HCT116 (cell line): ENCODE measurements around the gene B4GALNT4. TPM values are rescaled to one million over a fixed set of nuclear protein-coding genes. Genes with fewer than 3 reads are reported as not detected.

Source experiments
- ATAC-seq: fragments of 200-7000 bp; cut with Tn5 transposase; 2 replicates; pipeline ENCODE4 v1.9.1; 2020; ENCODE audit warnings: mild to moderate bottlenecking, moderate library complexity
- BruUV-seq: library from RNA; stranded (reverse); fragments of 400-500 nt; replicated peaks from 2 replicates; lab custom pipeline; 2021; lab: Mats Ljungman, UMichigan
- CTCF ChIA-PET: fragments of 300-600 bp; sonication (Branson Sonifier 250); formaldehyde crosslinking; loops from one replicate; lab custom pipeline; 2021; ENCODE audit warnings: antibody characterized with exemption; lab: Charles Lee
- POLR2A ChIA-PET: fragments of 300-600, 350-600 bp; sonication (Branson Sonifier 250); formaldehyde crosslinking; loops from one replicate; lab custom pipeline; 2021; ENCODE audit warnings: antibody characterized with exemption; lab: Charles Lee
- RAD21 ChIA-PET, 2 experiments: fragments of 300-600 bp; sonication (Branson Sonifier 250); formaldehyde crosslinking; loops; one replicate each; lab custom pipeline; 2023; ENCODE audit warnings: low total read pairs in 2 of 2; ENCODE audit not compliant: uncharacterized antibody in 2 of 2, unreplicated experiment in 2 of 2, low non-redundant PET in 1 of 2; lab: Charles Lee
- DNase-seq: peaks from one replicate; pipeline ENCODE4 v3.0.0-alpha.2; 2010; ENCODE audit warnings: low read depth, low spot score
- H2AFZ ChIP-seq: fragments of 200-600 bp; shearing (Covaris generic), sonication (generic); 2 replicates; pipeline ENCODE4 v1.6.1; 2017; ENCODE audit warnings: low read depth, mixed run types, mixed read lengths, antibody characterized with exemption, low read length; ENCODE audit not compliant: poor library complexity, severe bottlenecking
- H3K27ac ChIP-seq: 2 replicates; pipeline ENCODE4 v1.5.1; 2012; ENCODE audit warnings: low read depth, low read length
- H3K27me3 ChIP-seq: fragments of 200-600 bp; sonication (generic); 2 replicates; pipeline ENCODE4 v1.6.1; 2016; ENCODE audit warnings: mixed run types, low read length, mixed read lengths; ENCODE audit not compliant: insufficient read depth
- H3K36me3 ChIP-seq, 2 experiments: fragments of 200-500 bp in 1 of 2; fragments of 200-600 bp in 1 of 2; sonication (Bioruptor generic) in 1 of 2; sonication (generic) in 1 of 2; 2 replicates each; pipeline versions ENCODE4 v1.5.1 to v1.6.1; 2014 to 2016; ENCODE audit warnings: low read length in 2 of 2, inconsistent platforms in 1 of 2, mixed read lengths in 1 of 2, mixed run types in 1 of 2; ENCODE audit not compliant: insufficient read depth in 2 of 2, control insufficient read depth in 1 of 2
- H3K4me1 ChIP-seq, 2 experiments: fragments of 200-600 bp in 1 of 2; sonication (generic) in 1 of 2; 2 replicates each; pipeline versions ENCODE4 v1.5.1 to v1.6.1; 2012 to 2017; ENCODE audit warnings: low read length in 2 of 2, inconsistent platforms in 1 of 2, mild to moderate bottlenecking in 1 of 2, mixed read lengths in 1 of 2, mixed run types in 1 of 2, moderate library complexity in 1 of 2; ENCODE audit not compliant: insufficient read depth in 2 of 2, control insufficient read depth in 1 of 2
- H3K4me2 ChIP-seq: fragments of 200-600 bp; sonication (generic); 2 replicates; pipeline ENCODE4 v1.6.1; 2017; ENCODE audit warnings: mixed run types, low read length, mixed read lengths
- H3K4me3 ChIP-seq, 2 experiments: fragments of 200-600 bp in 1 of 2; sonication (generic) in 1 of 2; replicated peaks in 1 of 2; 2 replicates each; pipeline ENCODE4 v1.5.1; 2011 to 2016; ENCODE audit warnings: low read length in 2 of 2, control low read depth in 1 of 2, low read depth in 1 of 2, mild to moderate bottlenecking in 1 of 2, mixed read lengths in 1 of 2, mixed run types in 1 of 2
- H3K79me2 ChIP-seq: fragments of 200-600 bp; sonication (generic); 2 replicates; pipeline ENCODE4 v1.6.1; 2017; ENCODE audit warnings: mild to moderate bottlenecking, mixed run types, low read length, moderate library complexity, mixed read lengths; ENCODE audit not compliant: insufficient read depth
- H3K9ac ChIP-seq: fragments of 200-600 bp; sonication (generic); 2 replicates; pipeline ENCODE4 v1.6.1; 2016; ENCODE audit warnings: low read length, mixed read lengths
- H3K9me2 ChIP-seq: fragments of 200-600 bp; sonication (generic), shearing (Covaris generic); 2 replicates; pipeline ENCODE4 v1.6.1; 2017; ENCODE audit warnings: mixed run types, mild to moderate bottlenecking, moderate library complexity; ENCODE audit not compliant: insufficient read depth
- H3K9me3 ChIP-seq, 2 experiments: fragments of 200-500 bp in 1 of 2; fragments of 200-600 bp in 1 of 2; sonication (Bioruptor generic) in 1 of 2; sonication (generic) in 1 of 2; 2 replicates each; pipeline ENCODE4 v1.6.1; 2014 to 2017; ENCODE audit warnings: low read length in 2 of 2, mixed read lengths in 2 of 2, inconsistent platforms in 1 of 2, low read depth in 1 of 2, mild to moderate bottlenecking in 1 of 2, mixed run types in 1 of 2, moderate library complexity in 1 of 2; ENCODE audit not compliant: control insufficient read depth in 1 of 2, insufficient read depth in 1 of 2
- H4K20me1 ChIP-seq: fragments of 200-600 bp; sonication (generic), shearing (Covaris generic); 2 replicates; pipeline ENCODE4 v1.6.1; 2017; ENCODE audit warnings: mixed run types, mild to moderate bottlenecking, moderate library complexity; ENCODE audit not compliant: insufficient read depth
- CTCF ChIP-seq, 3 experiments: fragments of 200-600 bp in 1 of 3; sonication (generic) in 1 of 3; IDR thresholded peaks in 2 of 3; conservative IDR thresholded peaks in 1 of 3; 2 replicates each; pipeline ENCODE4 v1.5.1; 2012 to 2017; ENCODE audit warnings: low read depth in 2 of 3, low read length in 2 of 3, antibody characterized with exemption in 1 of 3, borderline replicate concordance in 1 of 3, control low read depth in 1 of 3, mild to moderate bottlenecking in 1 of 3, mixed read lengths in 1 of 3, mixed run types in 1 of 3, moderate library complexity in 1 of 3; ENCODE audit not compliant: insufficient read depth in 1 of 3
- EZH2phosphoT487 ChIP-seq: fragments of 200-600 bp; IDR thresholded peaks from 2 replicates; pipeline ENCODE4 v1.6.1; 2018; ENCODE audit warnings: antibody characterized with exemption, borderline replicate concordance
- JUND ChIP-seq: IDR thresholded peaks from 2 replicates; pipeline ENCODE4 v1.6.1; 2012
- TCF7L2 ChIP-seq: IDR thresholded peaks from 2 replicates; pipeline ENCODE4 v1.7.0; 2011; ENCODE audit warnings: borderline replicate concordance, inconsistent platforms; ENCODE audit not compliant: insufficient read depth, insufficient read length; ENCODE audit errors: extremely low read depth
- ZBTB33 ChIP-seq: IDR thresholded peaks from 2 replicates; pipeline ENCODE4 v1.6.1; 2011; ENCODE audit warnings: mild to moderate bottlenecking, low read length, moderate library complexity; ENCODE audit not compliant: insufficient replicate concordance; ENCODE audit errors: extremely low read depth
- intact Hi-C: fragments of 100-400 bp; cut with micrococcal nuclease; formaldehyde crosslinking; loops from 2 replicates; pipeline ENCODE4 v1.10.0; 2022
- total RNA-seq: library from RNA; stranded (reverse); gene quantifications from one replicate; pipeline ENCODE4 v1.2.1, GENCODE V29; 2021; ENCODE audit not compliant: unreplicated experiment
- TF ChIP-seq, protein P1 (sequence below): IDR thresholded peaks from 2 replicates; pipeline ENCODE4 v1.6.1; 2012; ENCODE audit warnings: low read depth

B4GALNT4 gene
- total RNA-seq, 1 experiment from 2014 or later = 54.3 TPM

- intact Hi-C loops = no loop called here
- H3K9me3 ChIP-seq = no peaks in the 10 kb centered on the region; a peak in 1 of 4 replicates
- H4K20me1 ChIP-seq = no peaks in the 10 kb centered on the region
- no peaks in the 10 kb centered on the region for H3K9me2 ChIP-seq
- no TSS peak for BruUV-seq
- CTCF ChIA-PET = no interaction called here
- H3K4me2 ChIP-seq = no peak overlapping the region
- H3K9ac ChIP-seq = no peak overlapping the region
- no peak overlapping the region for H3K27ac ChIP-seq
- no peak overlapping the region for H2AFZ ChIP-seq
- H3K4me3 ChIP-seq = no peak overlapping the region
- H3K79me2 ChIP-seq = no peaks in the 10 kb centered on the region
- RAD21 ChIA-PET = no interaction called here
- no peaks in the 10 kb centered on the region for H3K36me3 ChIP-seq
- DNase-seq (no peak), ATAC-seq (no peak)
- no peaks in the 10 kb centered on the region for H3K27me3 ChIP-seq
- H3K4me1 ChIP-seq = peaks cover 0 to 7% of the 10 kb centered on the region in 2 experiments; a peak in 2 of 4 replicates
- TF ChIP-seq TCF7L2 (no peak), CTCF (IDR thresholded peaks at IDR 0.05 in 2 of 3, conservative IDR thresholded peaks at IDR 0.05 in 1 of 3; ENCODE audit: borderline replicate concordance in 1 of 3, insufficient read depth in 1 of 3, low read depth in 2 of 3, low read length in 2 of 3) (no peak)
- POLR2A ChIA-PET = no interaction called here
Observed at GRCh38 chr11:329886-330253, 39.4 kb upstream of the B4GALNT4 start.

DNA sequence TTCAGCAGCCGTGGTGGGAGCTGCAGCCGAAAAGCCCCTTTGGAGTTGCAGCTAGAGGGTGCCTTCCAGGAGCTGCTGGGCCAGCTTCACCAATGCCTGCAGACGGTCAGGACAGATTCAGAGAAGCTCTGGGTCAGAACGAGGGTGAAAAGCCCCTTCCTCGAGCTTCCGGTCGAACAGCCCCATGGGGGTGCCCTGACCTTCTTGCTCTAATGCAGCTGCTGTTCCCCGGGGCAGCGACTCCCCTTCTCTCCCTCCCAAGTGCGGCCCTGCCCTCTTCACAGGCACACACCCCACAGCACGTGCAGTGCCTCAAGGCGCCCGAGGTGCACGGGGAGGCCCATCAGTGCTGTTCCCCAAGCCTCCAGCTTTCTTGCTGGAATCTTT, 39.0 kb upstream of the B4GALNT4 start:
- Histone ChIP-seq H4K20me1 (no peaks in the 10 kb centered on the region), H3K36me3 (no peaks in the 10 kb centered on the region), H3K4me2 (no peak overlapping the region), H3K27me3 (no peaks in the 10 kb centered on the region), H3K9me3 (no peaks in the 10 kb centered on the region; a peak in 1 of 4 replicates), H3K79me2 (no peaks in the 10 kb centered on the region), H3K9me2 (no peaks in the 10 kb centered on the region), H3K4me1 (peaks cover 0 to 7% of the 10 kb centered on the region in 2 experiments; a peak in 2 of 4 replicates), H3K4me3 (no peak overlapping the region), H3K27ac (no peak overlapping the region), H2AFZ (no peak overlapping the region), H3K9ac (no peak overlapping the region)
- BruUV-seq = no TSS peak
- no peak for ATAC-seq
- POLR2A ChIA-PET = no interaction called here
- CTCF ChIA-PET = no interaction called here
- RAD21 ChIA-PET = no interaction called here
- intact Hi-C loops = no loop called here
- DNase-seq = no peak
- TF ChIP-seq, protein P1, sequence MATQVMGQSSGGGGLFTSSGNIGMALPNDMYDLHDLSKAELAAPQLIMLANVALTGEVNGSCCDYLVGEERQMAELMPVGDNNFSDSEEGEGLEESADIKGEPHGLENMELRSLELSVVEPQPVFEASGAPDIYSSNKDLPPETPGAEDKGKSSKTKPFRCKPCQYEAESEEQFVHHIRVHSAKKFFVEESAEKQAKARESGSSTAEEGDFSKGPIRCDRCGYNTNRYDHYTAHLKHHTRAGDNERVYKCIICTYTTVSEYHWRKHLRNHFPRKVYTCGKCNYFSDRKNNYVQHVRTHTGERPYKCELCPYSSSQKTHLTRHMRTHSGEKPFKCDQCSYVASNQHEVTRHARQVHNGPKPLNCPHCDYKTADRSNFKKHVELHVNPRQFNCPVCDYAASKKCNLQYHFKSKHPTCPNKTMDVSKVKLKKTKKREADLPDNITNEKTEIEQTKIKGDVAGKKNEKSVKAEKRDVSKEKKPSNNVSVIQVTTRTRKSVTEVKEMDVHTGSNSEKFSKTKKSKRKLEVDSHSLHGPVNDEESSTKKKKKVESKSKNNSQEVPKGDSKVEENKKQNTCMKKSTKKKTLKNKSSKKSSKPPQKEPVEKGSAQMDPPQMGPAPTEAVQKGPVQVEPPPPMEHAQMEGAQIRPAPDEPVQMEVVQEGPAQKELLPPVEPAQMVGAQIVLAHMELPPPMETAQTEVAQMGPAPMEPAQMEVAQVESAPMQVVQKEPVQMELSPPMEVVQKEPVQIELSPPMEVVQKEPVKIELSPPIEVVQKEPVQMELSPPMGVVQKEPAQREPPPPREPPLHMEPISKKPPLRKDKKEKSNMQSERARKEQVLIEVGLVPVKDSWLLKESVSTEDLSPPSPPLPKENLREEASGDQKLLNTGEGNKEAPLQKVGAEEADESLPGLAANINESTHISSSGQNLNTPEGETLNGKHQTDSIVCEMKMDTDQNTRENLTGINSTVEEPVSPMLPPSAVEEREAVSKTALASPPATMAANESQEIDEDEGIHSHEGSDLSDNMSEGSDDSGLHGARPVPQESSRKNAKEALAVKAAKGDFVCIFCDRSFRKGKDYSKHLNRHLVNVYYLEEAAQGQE = no peak
- TF ChIP-seq ZBTB33 (no peak), CTCF (IDR thresholded peaks at IDR 0.05 in 2 of 3, conservative IDR thresholded peaks at IDR 0.05 in 1 of 3; ENCODE audit: borderline replicate concordance in 1 of 3, insufficient read depth in 1 of 3, low read depth in 2 of 3, low read length in 2 of 3) (no peak), EZH2phosphoT487 (no peak), TCF7L2 (no peak), JUND (no peak)
